A549 (cell line): ENCODE measurements around the gene NIN.

Source experiments
- CHD2 ChIP-seq: fragments of 150-350 bp; IDR thresholded peaks from 2 replicates; pipeline ENCODE4 v1.6.1; 2014; ENCODE audit warnings: low read length; ENCODE audit not compliant: partially characterized antibody
- POLR2A ChIP-seq: IDR thresholded peaks from 2 replicates; pipeline ENCODE4 v1.6.1; 2012; ENCODE audit warnings: mild to moderate bottlenecking, low read length
- RAD21 ChIP-seq, 2 experiments: fragments of >200 bp in 1 of 2; sonication (Bioruptor Twin) in 1 of 2; formaldehyde crosslinking in 1 of 2; IDR thresholded peaks in 1 of 2; conservative IDR thresholded peaks in 1 of 2; 2 replicates in 1 of 2; 3 replicates in 1 of 2; pipeline ENCODE4 v1.6.1; 2012 to 2018; ENCODE audit warnings: inconsistent platforms in 1 of 2
- RCOR1 ChIP-seq: fragments of 150-350 bp; IDR thresholded peaks from 2 replicates; pipeline ENCODE4 v1.6.1; 2014; ENCODE audit warnings: antibody characterized with exemption, low read length, low read depth
- ZC3H11A ChIP-seq: fragments of 450-650 bp; IDR thresholded peaks from 2 replicates; pipeline ENCODE4 v1.6.1; 2014; ENCODE audit warnings: antibody characterized with exemption, mild to moderate bottlenecking
- ZFP36 ChIP-seq: fragments of 450-650 bp; IDR thresholded peaks from 2 replicates; pipeline ENCODE4 v1.6.1; 2014; ENCODE audit warnings: borderline replicate concordance; ENCODE audit not compliant: partially characterized antibody
- TF ChIP-seq, protein P1 (sequence below): fragments of >200 bp; sonication (Bioruptor Twin); formaldehyde crosslinking; IDR thresholded peaks from 3 replicates; pipeline ENCODE4 v1.5.1; 2016
- TF ChIP-seq, protein P2 (sequence below): fragments of 450-650 bp; IDR thresholded peaks from 2 replicates; pipeline ENCODE4 v1.6.1; 2014; ENCODE audit warnings: antibody characterized with exemption

DNA sequence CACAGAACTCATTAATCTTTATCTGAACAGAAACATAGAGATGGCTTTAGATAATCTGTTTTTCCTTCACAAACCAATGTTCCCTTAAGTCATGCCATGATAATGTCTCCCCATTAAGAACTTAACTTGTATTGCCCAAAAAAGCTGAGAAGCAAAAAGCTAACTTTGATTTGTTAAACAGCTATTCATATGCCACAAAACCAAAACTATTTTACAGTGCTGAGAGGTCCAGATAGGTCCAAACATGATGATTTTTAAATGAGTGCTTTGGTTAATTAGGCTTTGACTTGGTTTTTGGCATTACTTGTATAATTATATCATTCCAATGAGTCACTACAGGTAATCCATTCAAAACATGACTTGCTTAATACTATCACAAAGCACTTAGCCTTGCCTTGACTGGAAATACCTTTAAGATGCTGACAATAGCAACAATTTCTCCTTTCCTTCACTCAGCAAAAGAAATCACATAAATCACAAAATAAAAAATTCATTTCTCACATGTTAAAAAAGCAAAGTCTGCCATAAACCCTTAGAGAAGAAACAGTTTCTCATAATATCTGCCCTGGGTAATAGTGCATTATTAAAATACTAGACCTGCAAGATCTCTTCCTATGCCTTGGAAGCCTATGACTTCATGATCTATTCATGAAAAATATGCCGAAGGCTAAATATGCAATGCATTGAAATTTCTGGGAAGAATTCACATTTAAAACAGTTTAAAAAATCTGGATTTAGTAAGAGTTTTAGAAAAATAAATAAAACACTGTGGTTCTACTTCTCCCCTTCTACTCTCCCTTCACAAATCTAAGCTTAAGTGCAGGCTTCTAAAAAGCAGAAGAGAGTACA is 110.8 kb downstream of the NIN start:
- no peak for TF ChIP-seq ZFP36
- TF ChIP-seq, protein P1, sequence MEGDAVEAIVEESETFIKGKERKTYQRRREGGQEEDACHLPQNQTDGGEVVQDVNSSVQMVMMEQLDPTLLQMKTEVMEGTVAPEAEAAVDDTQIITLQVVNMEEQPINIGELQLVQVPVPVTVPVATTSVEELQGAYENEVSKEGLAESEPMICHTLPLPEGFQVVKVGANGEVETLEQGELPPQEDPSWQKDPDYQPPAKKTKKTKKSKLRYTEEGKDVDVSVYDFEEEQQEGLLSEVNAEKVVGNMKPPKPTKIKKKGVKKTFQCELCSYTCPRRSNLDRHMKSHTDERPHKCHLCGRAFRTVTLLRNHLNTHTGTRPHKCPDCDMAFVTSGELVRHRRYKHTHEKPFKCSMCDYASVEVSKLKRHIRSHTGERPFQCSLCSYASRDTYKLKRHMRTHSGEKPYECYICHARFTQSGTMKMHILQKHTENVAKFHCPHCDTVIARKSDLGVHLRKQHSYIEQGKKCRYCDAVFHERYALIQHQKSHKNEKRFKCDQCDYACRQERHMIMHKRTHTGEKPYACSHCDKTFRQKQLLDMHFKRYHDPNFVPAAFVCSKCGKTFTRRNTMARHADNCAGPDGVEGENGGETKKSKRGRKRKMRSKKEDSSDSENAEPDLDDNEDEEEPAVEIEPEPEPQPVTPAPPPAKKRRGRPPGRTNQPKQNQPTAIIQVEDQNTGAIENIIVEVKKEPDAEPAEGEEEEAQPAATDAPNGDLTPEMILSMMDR, result no peak
- no peak for TF ChIP-seq POLR2A
- no peak for TF ChIP-seq CHD2
- TF ChIP-seq RCOR1, result no peak
- TF ChIP-seq, protein P2, sequence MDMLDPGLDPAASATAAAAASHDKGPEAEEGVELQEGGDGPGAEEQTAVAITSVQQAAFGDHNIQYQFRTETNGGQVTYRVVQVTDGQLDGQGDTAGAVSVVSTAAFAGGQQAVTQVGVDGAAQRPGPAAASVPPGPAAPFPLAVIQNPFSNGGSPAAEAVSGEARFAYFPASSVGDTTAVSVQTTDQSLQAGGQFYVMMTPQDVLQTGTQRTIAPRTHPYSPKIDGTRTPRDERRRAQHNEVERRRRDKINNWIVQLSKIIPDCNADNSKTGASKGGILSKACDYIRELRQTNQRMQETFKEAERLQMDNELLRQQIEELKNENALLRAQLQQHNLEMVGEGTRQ, result no peak
- TF ChIP-seq ZC3H11A, result no peak
- TF ChIP-seq RAD21 (conservative IDR thresholded peaks at IDR 0.05 in 1 of 2, IDR thresholded peaks at IDR 0.05 in 1 of 2), result no peak
